NCI-H187 (cell line): ENCODE results near the gene NCK1.

Source experiments
- DNase-seq, 2 experiments: peaks; one replicate each; lab custom pipeline; 2025; lab: John Stamatoyannopoulos, UW

NCK1 gene

DNA sequence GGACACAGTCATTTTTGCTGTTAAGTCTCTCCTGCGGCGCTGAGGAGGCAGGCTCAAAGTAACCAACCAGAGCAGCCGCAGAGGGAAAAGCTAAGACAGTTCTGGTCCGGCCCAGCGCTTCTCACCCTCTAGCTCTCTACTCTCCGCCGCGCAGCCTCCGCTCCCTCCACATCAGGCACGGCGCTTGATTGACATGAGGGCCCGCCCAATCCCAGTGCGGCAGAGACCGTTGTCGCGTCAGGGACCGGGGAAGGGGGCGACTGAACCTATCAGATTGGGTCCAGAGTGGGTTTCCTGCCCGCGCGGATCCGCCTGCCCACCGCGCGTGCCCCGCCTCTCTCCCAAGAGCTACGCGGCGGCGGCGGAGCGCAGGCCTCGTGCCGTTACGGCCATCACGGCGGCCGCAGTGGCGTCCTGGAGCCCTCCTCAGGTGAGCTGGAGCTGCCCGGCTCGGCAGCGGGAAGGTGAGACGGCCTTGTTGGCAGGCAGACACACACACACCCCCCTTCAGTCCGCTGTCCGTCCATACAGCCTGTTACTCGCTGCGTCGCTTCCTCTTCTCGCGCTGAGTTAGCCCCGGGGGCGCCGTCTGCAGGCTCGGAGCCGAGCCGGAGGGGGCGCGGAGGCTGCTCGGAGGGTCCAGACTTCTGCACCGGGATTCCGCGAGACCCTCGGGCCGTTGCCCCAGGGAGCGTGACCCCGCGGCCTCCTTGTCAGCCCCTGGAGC is at the start of gene NCK1:
Gene NCK1 (plus strand): TSS at position 319 of the 727 bp plus-strand sequence. CDS start 65,794 bp downstream, outside the sequence.
- peak; percentile 92 to 94 for DNase-seq

DNA sequence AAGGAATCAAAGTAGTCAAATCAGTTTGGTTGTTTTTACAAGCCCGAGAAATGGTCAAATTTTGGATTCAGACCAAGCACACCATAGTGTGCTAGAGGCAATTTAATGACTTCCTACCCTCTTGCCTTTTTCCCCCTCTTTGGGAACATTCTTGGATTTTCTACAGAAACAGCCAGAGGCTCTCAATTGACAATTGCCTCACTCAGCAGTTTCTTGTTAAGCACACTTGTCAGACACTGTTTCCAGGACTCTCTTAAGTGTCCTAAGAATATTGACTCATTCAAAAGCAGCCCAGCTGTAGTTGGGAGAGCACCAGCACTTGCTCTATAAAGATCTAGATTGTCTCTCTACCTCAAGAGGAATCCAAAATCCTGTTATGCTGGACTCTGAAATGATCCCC is 44.6 kb upstream of the NCK1 start:
- no peak for DNase-seq

DNA sequence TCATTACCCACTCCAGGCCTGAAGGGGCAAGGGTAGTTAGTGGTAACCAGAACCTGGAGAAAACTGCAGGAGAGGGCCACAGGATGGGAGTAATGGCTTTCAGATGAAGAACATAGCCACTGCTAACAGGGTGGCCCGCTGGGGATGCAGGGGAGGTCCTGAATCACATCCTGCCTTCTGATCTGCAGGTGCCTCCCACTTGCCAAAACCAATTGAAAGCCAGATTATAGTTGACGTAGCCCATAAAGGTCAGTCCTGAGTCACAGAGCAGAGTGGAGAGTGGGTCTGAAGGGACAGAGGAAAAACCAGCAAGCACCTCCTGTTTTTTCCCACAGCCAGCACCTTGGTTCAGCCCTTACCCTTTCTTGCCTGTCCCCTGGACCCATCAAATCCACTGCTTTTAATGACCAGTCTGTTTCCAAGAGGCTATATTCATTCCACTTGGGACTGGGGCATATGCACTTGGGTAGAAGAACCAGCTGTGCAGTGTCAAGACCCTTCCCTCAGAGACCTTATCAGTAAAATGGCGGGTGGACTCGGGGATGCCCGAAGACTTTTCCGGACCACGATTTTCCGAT is 43.7 kb upstream of the NCK1 start:
- no peak for DNase-seq

DNA sequence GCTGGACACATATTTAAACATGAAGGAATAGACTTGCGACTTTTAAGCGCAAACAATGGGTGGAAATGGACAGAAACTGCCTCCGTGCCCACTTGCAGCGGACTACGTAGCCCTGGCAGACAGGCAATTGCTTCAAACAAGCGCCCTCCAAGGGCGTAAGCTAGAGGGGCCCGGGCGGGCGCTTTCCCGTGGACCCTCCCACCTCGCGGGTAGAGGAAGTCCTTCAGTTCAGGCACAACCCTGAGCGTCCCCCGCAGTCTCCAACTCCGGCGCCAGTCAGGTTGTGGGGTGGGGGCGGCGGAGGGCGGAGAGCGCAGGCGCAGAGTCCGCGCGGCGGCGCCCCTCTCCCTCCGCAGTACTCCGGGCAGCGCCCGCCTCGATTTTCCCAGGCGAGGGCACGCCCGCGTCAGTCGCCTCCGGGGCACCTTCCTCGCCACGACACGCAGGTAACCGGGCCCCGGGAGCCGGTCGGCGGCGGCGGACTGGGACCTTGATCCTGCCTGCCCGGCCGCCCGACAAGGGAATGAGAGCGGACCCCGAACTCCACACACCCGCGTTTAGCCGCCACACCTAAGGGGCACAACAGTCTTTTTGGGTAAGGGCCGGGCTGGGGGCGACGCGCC is 43.1 kb upstream of the NCK1 start, which contains the start of gene SLC35G2:
Gene SLC35G2 (plus strand): TSS at position 358 of the 623 bp plus-strand sequence. CDS start 35,335 bp downstream, outside the sequence.
- DNase-seq = no peak

DNA sequence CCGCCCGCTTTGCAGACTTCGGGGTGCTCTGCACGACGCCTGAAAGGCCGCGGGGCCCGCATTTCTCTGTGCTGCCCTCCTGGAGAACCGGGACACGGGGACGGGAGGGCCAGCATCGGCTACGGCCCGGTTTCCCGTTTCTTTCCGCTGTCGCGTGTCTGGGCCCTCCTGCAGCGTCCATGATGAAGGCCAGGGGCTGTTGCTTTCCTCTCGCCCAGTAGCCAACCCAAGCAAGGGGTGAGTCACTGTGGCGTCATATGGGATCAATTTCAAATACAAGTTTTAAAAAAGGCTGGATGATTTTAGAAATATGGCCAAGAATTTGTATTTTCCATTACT is 42.6 kb upstream of the NCK1 start:
- no peak for DNase-seq

DNA sequence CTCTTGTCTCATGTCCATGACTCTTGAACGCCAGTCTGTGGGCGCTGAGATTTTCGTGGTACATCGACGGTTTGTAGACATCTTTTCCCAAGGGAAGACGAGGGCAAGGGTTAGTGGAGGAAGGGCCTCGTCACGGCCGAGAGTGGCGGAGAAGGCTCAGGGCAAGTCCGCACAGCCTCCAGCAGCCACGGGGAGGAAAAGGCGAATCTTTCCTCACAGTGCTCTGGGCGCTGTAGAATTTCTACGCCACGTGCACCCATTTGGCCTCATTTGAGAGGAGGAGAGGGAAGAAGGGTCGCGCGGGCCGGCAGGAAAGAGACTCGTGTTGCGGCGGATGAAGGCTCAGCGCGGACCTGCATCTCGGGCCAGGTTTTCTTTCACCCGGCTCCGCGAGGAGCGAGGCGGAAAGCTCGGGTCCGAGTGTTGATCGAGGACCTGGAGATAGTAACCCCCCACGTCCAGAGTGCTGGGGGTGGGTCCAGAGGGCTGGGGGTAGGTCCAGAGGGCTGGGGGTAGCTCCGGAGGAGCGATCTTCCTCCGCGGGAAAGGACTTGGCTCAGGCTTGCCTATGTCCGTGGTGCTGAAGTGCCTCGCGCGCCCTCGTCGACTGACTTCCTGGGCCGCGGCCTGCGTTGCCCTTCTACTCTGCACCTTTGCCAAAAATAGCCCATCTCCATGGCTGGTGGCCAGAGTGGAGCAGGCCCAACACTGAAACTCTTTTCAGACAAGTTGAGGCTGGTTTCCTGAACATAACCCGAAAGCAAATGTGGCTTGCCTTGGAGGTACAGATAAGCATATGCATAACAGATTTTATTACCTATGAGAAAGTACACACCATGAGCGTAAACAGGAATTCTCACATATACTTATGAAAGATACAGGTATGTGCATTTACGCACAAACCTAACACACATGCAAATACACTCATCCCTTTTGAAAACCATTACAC is 42.0 kb upstream of the NCK1 start:
- no peak for DNase-seq

DNA sequence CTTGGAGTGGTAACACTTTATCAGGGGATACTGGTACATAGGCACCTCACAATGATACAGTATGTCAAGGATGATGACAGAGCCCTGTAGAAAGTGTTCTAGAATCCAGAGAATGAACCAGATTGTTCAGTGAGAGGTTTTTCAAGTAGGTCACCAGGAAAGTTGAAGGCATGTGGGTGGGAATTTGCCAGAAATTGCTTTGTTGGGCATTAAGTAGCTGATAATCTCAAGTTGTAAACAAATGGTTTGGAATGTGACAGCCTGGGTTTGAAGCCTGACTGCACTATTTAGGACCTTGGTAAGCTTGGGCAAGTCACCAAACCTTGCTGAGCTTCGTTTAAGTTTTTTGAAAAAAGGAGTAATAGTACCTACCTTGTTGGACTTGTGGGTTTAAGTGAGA is 30.5 kb upstream of the NCK1 start:
- no peak for DNase-seq

DNA sequence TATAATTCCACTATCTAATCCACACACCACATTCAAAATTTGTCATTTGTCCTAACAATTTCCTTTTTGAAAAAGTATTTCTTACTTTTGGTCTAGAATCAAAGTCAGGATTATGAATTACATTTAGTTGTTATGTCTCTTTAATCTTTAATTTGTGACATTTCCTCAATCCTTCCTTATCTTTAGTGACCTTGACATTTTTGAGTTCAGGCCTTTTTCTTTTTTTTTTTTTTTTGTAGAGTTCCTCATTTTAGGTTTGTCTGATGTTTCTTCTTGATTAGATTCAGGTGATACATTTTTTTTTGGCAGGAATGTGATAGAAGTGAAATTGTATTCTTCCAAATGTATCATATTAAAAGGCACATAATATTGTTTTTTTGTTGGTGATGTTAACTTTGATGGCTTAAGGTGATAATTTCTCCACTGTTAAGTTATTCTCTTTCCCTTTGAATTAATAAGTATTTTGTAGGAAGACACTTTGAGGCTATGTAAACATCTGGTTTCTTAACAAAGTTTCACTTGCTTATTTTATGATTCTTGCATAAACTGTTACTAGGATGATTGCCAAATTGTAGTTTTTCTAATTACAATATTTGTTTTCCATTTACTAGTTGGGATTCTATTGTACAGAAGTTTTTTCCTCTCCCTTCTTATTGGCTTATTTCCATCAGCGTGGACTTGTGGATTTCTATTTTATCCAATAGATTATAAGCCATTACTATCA is 26.8 kb upstream of the NCK1 start:
- DNase-seq = no peak

DNA sequence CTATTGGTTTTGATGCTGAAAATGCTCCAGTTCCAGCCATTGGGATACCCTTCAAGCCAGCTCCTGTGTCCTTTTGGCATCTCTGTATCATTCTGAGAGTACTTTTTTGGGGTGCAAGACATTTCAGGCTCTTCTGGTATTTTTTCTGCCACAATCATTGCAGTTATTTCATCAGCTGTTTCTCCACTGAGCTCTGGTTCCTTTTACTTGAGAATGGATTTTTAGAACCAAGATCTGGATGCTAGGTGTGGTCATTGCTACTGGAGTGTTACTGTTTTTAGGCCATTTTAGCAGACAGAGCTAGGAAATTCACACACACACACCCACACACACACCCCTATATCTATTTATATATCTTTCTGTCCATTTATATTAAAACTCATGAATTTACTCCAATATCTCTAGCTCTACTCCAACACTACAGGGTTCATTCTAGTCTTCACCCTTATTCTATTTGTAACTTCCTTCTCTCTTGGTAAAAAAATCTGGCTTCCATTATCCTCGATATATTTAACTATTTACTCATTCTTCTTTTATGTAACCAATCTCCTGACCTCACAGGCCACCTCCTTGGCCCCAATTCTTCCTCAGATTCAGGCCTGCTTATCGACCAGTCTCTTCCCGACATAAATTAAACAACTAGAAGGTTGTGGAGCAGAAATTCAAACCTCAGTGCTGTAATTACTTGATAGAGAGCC is 26.0 kb upstream of the NCK1 start:
- no peak for DNase-seq

DNA sequence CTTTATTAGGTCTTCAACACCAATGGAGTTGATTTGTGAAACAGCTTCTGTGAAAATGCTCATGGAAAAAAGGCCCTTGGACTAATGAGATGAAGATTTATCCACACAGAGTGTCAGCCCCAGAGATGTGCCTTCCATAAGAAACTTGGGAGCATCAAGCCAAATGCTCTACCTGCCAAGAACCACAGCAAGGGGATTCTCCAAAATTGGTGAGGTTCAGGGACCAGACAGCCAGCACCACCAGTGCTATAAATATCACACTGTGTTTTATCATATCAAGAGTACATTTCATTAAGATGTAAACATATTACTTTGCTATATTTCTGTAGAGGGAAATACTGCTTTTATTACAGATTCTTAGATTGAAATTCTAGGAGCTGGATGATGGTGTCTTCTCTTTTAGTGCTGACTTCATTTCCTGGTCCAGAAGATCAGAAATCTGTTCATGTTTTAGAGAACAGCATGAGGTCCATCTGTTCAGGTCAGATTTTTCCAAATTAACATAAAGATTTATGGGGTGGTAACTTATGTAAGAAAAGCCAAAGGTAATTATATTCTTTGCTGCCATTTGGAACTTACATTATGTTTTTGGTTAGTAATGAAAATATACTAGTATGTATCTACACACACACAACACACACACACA is 25.4 kb upstream of the NCK1 start:
- no peak for DNase-seq

DNA sequence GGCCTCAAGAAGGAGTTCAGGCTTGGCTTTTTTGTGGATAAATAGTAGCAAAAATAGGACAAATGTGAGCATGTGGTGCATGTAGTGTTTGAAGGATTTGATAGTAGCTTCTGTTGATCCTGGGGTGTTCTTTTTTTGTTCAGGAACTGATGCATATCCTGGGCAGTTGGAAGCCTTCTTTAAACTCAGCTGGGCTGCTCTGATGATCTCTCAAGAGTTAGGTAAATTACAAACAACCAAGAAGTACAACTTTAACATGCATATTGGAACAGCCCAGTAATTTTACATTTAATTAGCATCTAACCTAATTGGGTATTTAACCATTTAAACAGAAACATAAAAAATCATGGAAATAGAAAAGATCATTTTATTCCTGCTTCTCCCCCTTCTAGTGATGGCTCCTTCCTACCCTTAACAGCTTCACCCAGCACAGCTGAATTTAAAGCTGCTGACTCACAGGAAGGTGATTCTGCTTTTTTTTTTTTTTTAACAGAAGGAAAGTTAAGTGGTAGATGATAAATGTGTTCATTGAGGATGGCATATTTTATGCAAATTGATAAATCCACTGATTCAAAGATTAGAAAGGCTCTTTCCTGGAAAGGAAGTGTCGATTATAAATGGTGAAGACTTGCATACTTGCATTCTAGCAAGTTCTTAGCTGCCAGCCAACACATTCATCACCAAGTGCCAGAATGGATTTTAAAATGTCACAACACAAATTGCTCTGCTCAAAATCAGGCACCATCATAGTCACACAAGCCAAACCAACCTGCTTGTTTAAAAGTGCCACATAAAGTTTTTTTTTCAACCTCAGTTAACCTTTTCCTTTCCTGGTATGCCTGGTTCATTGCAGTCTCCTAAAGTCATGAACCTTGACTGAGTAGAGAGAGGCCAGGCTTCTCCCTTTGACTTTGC is 23.1 kb upstream of the NCK1 start:
- DNase-seq = no peak

DNA sequence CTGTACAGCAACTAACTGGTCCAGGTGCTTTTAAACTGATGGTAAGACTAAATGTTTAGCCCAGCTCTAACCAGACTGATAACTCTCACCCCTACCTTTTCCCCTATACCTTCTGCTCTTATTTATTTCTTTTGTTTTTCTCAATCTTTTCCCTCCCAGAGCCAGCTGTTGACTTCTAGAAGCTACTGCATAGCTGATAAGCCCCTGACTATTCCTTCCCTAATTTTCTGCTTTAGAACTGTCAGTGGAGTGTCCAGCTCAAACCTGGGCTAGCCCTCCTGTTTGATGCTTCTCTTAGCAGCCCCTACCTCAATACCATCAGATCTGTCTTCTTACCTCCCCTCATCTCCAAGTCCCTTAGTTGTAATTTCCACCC is 22.5 kb upstream of the NCK1 start:
- DNase-seq = no peak

DNA sequence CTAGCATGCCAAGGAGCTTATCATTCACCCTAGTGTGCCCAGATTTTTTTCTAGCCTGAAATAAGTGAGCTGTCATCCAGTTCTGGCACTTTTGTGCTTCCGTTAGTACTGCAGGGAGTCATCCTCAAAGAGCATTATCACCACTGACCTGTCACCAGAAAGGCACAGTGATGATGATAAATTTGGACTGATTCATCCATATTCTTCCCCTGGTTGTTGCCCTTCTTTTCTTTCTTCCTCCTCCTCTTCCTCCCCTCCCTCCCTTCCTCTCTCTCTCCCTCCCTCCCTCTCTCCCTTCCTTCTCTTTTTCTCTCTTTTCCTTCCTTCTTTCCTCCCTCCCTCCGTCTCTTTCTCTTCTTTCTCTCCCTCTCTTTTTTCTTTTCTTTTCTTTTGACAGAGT is 21.8 kb upstream of the NCK1 start:
- DNase-seq = no peak

DNA sequence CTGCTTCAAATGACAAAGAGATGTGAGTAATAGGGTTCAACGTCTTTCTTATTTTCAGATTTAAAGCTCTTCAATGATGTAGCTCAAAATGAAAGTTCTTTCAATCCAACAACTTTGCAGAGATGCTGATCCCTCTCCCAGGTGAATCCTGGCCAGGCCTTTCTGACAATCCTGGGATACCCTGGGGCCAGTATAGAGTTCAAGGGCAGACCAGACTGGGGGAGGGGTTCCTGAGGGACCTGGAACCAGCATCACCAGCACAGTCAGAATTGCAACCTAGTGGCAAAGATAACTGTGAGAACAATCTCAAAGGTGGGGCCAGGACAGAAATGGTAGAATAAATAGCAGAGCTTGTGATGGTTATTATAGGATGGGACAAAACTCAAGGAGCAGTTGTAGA is 19.7 kb upstream of the NCK1 start:
- no peak for DNase-seq

DNA sequence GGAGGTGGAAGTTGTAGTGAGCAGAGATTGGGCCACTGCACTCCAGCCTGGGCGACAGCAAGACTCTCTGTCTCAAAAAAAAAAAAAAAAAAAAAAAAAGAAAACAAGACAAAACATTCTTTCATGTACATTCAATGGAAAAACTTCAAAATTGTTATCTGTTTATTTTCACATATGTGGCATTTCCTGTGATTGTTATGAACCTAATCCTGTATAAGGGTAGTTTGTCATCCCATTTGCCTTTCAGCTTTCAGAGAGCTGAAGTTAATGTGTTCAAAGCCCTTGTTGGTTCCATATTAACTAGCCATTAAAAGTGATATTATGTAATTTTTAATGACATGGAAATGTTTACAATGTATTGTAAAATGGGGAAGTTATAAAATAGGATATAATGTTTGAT is 17.3 kb upstream of the NCK1 start:
- DNase-seq = no peak

DNA sequence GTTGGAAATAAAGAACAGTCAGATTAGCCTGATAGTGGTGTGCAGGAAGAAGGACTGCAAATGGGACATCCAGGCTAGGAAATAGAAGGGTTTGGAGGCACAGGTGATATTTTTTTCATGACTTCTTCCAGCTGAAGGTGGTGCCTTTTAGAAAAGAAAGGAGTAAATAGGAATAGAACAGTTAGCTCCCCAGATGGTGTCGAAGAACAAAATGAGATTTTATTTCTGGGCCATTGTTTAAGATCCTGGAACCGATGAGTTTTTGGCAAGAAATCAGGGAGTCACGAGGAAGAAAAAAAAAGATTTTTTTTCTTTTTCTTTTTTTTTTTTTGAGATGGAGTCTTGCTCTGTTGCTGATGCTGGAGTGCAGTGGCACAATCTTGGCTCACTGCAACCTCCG is 9.8 kb upstream of the NCK1 start:
- no peak for DNase-seq

DNA sequence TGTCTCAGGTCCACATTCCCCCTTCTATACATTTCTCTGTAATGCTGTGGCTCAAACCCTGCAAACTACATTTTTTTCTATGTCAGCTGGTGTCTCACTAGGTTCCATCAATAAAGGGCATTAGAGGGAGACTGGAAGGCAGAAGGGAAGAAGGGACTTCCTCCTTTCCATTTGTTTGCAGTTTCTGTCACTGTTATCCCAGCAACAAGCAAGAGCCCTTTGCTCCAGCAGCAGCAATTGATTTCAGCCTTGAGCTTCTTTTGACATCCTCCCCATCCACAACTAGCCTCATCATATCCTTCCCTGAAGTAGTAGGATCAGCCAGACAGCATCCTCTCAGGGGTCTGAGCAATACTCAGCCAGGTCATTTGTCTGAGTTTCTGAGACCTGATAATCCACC is 5.3 kb upstream of the NCK1 start:
- no peak for DNase-seq

DNA sequence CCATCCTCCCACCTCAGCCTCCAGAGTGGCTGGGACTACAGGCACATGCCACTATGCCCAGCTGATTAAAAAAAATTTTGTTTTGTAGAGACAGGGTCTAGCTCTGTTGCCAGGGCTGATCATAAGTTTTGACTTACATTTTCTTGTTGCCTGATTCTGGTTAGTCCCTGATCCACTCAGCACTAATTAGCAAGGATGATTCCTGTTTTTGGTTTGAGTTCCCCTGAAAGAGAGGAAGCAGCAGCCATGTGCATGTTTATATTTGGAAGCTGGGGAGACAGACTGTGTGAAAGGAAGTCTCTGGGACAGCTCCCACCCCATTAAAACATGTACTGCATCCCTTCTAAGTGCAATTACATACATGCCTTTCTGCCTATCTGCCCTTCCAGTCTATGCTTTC is 3.6 kb upstream of the NCK1 start:
- no peak for DNase-seq

DNA sequence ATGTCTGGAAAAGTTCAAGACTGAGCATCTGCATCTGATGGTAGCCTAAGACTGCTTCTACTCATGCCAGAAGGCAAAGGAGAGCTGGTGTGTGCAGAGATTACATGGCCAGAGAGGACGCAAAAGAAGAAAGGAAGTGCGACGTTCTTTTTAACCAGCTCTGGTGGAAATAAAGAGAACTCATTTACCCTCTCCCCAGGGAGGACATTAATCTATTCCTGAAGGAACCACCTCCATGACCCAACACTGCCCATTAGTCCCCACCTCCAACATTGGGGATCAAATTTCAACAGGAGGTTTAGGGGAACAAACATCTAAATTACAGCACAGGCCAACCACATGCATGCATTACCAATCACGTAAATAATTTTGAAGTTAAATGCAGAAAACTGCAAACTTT is 1.5 kb upstream of the NCK1 start:
- DNase-seq = no peak
